Measurements from ENCODE around the gene ANKRD11.

The ANKRD11 gene

DNA sequence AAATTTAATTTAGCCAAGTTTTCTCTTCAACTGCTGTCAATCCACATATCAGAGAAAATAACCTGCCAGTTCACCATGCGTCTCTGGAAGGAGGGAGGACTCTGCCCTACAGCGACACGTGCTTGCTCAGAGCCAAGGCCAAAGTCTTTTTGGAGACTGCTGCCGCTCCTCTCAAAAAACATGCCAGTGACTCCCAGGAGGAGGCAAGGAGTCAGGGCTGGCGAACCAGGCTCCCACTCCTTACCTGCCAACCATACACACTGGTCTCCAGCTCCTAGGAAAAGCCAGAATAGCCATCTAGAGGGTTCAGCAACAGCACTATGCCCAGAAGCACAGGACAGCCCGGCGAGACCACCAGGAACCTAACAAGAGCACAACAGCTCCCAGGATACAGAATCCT is 73.0 kb downstream of the ANKRD11 start:
- CTCF ChIA-PET, result interaction anchor here (1.4 to 1.6 kb wide), 3 partner anchors 25 to 90 kb away, joined by 3 to 6 read pairs (median 3); no protein-coding TSS in a partner anchor
- no peak for DNase-seq (ENCODE audit: extremely low spot score)
- POLR2A ChIA-PET, result no interaction called here
- TF ChIP-seq, protein P1, sequence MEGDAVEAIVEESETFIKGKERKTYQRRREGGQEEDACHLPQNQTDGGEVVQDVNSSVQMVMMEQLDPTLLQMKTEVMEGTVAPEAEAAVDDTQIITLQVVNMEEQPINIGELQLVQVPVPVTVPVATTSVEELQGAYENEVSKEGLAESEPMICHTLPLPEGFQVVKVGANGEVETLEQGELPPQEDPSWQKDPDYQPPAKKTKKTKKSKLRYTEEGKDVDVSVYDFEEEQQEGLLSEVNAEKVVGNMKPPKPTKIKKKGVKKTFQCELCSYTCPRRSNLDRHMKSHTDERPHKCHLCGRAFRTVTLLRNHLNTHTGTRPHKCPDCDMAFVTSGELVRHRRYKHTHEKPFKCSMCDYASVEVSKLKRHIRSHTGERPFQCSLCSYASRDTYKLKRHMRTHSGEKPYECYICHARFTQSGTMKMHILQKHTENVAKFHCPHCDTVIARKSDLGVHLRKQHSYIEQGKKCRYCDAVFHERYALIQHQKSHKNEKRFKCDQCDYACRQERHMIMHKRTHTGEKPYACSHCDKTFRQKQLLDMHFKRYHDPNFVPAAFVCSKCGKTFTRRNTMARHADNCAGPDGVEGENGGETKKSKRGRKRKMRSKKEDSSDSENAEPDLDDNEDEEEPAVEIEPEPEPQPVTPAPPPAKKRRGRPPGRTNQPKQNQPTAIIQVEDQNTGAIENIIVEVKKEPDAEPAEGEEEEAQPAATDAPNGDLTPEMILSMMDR (IDR thresholded peaks at IDR 0.05; ENCODE audit: control extremely low read depth, extremely low read depth, low read depth, missing control alignments), result no peak

DNA sequence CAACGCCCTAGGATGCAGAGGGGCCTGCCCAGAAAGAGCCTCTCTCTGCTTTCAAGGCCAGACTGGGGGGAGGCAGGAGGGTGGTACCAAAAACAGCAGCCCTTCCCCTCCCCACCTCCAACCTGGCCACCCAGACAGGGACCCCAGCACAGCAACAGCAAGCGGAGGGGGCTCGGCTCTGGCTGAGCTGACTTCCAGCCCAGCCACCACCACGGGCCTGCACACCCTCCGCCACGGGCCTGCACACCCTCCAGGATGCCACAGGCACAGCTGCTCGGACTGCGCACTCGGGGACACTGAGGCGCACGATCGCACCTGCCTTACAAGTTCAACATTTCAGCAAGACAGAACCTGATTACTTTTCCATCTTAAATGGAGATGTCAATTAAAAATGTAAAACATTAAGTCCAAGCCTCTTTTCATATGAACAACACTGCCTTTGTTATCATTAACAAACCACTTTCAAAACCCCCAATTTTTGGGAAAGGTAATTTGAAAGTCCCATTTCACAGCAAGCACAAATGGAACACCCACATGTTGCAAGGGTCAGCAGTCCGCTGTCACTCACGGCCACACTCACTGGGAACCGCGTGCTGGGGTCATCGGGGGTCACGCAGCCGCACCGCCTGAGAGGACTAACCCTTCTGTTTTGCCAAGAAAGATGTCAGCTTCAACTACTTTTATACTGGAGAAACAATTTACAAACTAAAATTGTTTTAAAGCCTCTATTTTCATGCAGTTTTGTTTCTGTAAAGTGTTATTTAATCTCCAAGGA is 76.4 kb downstream of the ANKRD11 start:
- ChIA-PET POLR2A (no interaction called here), CTCF (interaction anchor here (1.3 to 1.4 kb wide), 2 partner anchors 8 to 75 kb away, joined by 3 to 4 read pairs; no protein-coding TSS in a partner anchor)
- DNase-seq (ENCODE audit: extremely low spot score), result no peak
- TF ChIP-seq, protein P1 (IDR thresholded peaks at IDR 0.05; ENCODE audit: control extremely low read depth, extremely low read depth, low read depth, missing control alignments), result no peak

DNA sequence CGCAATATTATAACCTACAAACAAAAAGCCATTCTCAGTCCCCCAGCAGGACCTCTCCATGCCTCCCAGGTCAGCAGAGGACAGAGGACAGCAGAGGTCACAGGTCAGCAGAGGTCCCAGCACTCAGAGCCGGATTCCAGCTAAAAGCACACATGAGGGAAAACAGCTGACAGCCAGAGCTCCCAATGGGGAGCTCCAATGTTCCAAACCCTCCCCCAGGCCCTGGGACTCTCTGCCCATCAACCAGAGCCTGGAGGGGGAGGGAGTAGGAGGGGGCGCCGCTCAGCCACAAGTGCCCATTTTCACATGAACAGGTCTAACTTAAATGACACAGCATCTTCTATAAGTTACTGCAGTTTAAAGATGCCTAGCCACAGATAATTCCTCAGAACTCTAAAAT is 77.5 kb downstream of the ANKRD11 start:
- POLR2A ChIA-PET, result no interaction called here
- CTCF ChIA-PET, result interaction anchor here (1.4 kb wide), 1 partner anchor 9 kb away, joined by 4 read pairs; no protein-coding TSS in a partner anchor
- no peak for DNase-seq (ENCODE audit: extremely low spot score)
- TF ChIP-seq, protein P1 (IDR thresholded peaks at IDR 0.05; ENCODE audit: control extremely low read depth, extremely low read depth, low read depth, missing control alignments), result no peak

DNA sequence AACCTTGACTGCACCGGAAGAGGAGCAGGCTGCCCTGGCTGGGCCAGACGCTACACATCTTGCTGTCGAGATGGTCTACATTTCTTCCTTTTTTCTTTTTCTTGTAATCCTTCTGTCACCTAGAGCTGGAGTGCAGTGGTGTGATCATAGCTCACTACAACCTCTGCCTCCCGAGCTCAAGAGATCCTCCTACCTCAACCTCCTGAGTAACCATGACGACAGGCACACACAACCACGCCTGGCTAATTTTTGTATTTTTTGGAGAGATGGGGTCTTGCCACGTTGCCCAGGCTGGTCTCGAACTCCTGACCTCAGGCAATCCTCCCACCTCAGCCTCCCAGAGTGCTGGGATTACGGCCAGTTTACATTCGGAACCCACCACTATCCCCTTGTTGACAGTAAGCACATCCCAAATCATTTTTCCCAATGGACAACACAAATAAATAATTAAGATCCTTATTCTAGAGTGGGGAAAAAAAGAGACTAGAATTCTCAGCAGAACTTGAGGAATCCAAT is 79.0 kb downstream of the ANKRD11 start:
- ChIA-PET CTCF (interaction anchor here (1.3 to 1.9 kb wide), 4 partner anchors 9 to 33 kb away, joined by 3 to 10 read pairs (median 4); no protein-coding TSS in a partner anchor), POLR2A (no interaction called here)
- TF ChIP-seq, protein P1 (IDR thresholded peaks at IDR 0.05; ENCODE audit: control extremely low read depth, extremely low read depth, low read depth, missing control alignments), result no peak
- no peak for DNase-seq (ENCODE audit: extremely low spot score)

DNA sequence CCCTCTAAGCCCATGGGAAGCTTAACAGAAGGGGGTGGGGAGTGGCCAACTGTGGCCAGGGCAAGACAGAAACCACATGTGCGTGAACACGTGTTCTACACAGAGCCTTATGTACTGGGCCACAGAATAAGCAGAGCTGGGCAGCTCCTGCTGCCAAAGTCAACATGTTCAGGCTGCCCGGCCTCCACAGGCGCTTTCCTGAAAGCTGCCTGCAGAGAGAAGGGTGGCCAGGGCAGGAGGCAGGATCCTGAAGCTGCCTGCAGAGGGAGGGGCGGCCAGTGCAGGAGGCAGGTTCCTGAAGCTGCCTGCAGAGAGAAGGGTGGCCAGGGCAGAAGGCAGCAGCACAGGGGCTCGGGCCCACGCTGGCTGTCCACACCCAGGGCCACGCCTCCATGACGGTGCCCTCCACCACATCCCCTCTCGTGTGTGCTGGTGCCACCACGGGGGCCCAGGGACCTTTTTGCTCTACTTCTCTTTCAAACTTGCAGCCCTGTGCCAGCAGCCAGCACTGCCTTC is 79.5 kb downstream of the ANKRD11 start:
- TF ChIP-seq, protein P1 (IDR thresholded peaks at IDR 0.05; ENCODE audit: control extremely low read depth, extremely low read depth, low read depth, missing control alignments), result no peak
- POLR2A ChIA-PET, result no interaction called here
- no peak for DNase-seq (ENCODE audit: extremely low spot score)
- CTCF ChIA-PET, result interaction anchor here (0.9 to 1.9 kb wide), 7 partner anchors 9 to 49 kb away, joined by 3 to 10 read pairs (median 3); no protein-coding TSS in a partner anchor

DNA sequence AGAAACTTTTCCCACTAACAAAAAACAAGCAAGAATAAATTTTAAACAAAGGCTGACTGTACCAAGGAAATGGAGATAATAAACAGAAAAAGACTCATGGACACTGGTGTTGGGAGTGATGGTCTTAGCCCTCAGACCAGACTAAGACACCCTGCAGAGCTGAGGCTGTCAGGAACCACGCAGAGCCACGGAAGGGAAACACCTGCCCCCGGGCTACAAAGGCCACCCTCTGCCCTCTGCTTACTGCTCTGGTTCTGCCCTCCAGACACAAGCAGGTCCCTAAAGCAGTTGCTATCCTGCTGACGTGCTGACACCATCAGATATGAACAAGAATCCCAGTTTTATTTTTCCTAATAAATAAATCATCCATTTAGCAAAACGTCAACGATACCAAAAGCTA is 80.0 kb downstream of the ANKRD11 start:
- TF ChIP-seq, protein P1 (IDR thresholded peaks at IDR 0.05; ENCODE audit: control extremely low read depth, extremely low read depth, low read depth, missing control alignments), result no peak
- DNase-seq (ENCODE audit: extremely low spot score), result no peak
- ChIA-PET CTCF (interaction anchor here (0.9 to 1.9 kb wide), 7 partner anchors 8 to 48 kb away, joined by 3 to 10 read pairs (median 3); no protein-coding TSS in a partner anchor), POLR2A (no interaction called here)
